Smooth muscle cell (in vitro differentiated cells): ENCODE measurements around the gene ERP44. TPM values are rescaled to one million over a fixed set of nuclear protein-coding genes. Genes with fewer than 3 reads are reported as not detected.
A peak's percentile ranks its signal among the peaks of the same experiment; 100 is the strongest.

Experiments used
- DNase-seq: peaks from one replicate; lab custom pipeline; 2025; ENCODE audit not compliant: unreplicated experiment; lab: John Stamatoyannopoulos, UW
- H2AFZ ChIP-seq: fragments of 200-600 bp; sonication (generic); 2 replicates; pipeline ENCODE4 v1.6.0; 2016; ENCODE audit warnings: antibody characterized with exemption, low read depth, mild to moderate bottlenecking
- H3F3A ChIP-seq: fragments of 200-600 bp; sonication (generic); 2 replicates; pipeline ENCODE4 v1.6.0; 2017; ENCODE audit warnings: antibody characterized with exemption, low read depth
- H3K27ac ChIP-seq: fragments of 200-600 bp; sonication (generic); 2 replicates; pipeline ENCODE4 v1.5.1; 2016; ENCODE audit warnings: low read depth, mild to moderate bottlenecking
- H3K27me3 ChIP-seq: fragments of 200-600 bp; sonication (generic); 2 replicates; pipeline ENCODE4 v1.6.1; 2016; ENCODE audit warnings: low read depth, mild to moderate bottlenecking
- H3K36me3 ChIP-seq: fragments of 200-600 bp; sonication (generic); 2 replicates; pipeline ENCODE4 v1.5.1; 2016; ENCODE audit warnings: low read depth
- H3K4me1 ChIP-seq: fragments of 200-600 bp; sonication (generic); 2 replicates; pipeline ENCODE4 v1.5.1; 2016; ENCODE audit warnings: low read depth
- H3K4me2 ChIP-seq: fragments of 200-600 bp; sonication (generic); 2 replicates; pipeline ENCODE4 v1.6.0; 2016; ENCODE audit warnings: mild to moderate bottlenecking
- H3K4me3 ChIP-seq: fragments of 200-600 bp; sonication (generic); 2 replicates; pipeline ENCODE4 v1.5.1; 2016; ENCODE audit warnings: mild to moderate bottlenecking
- H3K79me2 ChIP-seq: fragments of 200-600 bp; sonication (generic); 2 replicates; pipeline ENCODE4 v1.6.0; 2016; ENCODE audit warnings: low read depth, mild to moderate bottlenecking
- H3K9ac ChIP-seq: fragments of 200-600 bp; sonication (generic); 2 replicates; pipeline ENCODE4 v1.6.0; 2016; ENCODE audit warnings: low read depth
- H3K9me3 ChIP-seq: fragments of 200-600 bp; sonication (generic); replicated peaks from 2 replicates; pipeline ENCODE4 v1.5.1; 2016; ENCODE audit warnings: low read depth
- H4K20me1 ChIP-seq: fragments of 200-600 bp; sonication (generic); 2 replicates; pipeline ENCODE4 v1.6.0; 2016; ENCODE audit warnings: low read depth
- CTCF ChIP-seq: fragments of 200-600 bp; sonication (generic); IDR thresholded peaks from 2 replicates; pipeline ENCODE4 v1.5.1; 2017; ENCODE audit warnings: borderline replicate concordance, mild to moderate bottlenecking, antibody characterized with exemption; ENCODE audit not compliant: insufficient read depth, poor library complexity, severe bottlenecking
- WGBS: methylation state at CpG from one replicate; pipeline ENCODE4 v1.1.7; 2016; ENCODE audit warnings: low lambda C conversion rate; 5-methylcytosine and 5-hydroxymethylcytosine counted together
- polyA plus RNA-seq: library from polyadenylated mRNA; unstranded; fragments of >200 nt; fragmentation: Nextera tagmentation; extraction: Ambion mirVana; gene quantifications from 2 replicates; pipeline ENCODE4 v1.2.1, GENCODE V29; 2016
- total RNA-seq: library from RNA; depleted of rRNA; stranded (reverse); fragments of >200 nt; gene quantifications from 2 replicates; pipeline ENCODE4 v1.2.3, GENCODE V29; 2014

Gene ERP44
- total and polyA plus RNA-seq, 2 experiments from 2014 or later: 32.0 to 38.5 TPM

- no peak overlapping the region for H2AFZ ChIP-seq
- no peak overlapping the region for H3K9ac ChIP-seq
- H3K27me3 ChIP-seq: no peaks in the 10 kb centered on the region
- H3K4me2 ChIP-seq: no peak overlapping the region
- 96% methylated on average over 2 of the region's 2 CpGs for WGBS
- no peaks in the 10 kb centered on the region for H3F3A ChIP-seq
- peaks cover 37% of the 10 kb centered on the region for H4K20me1 ChIP-seq
- DNase-seq: no peak
- H3K4me1 ChIP-seq: peaks cover 4% of the 10 kb centered on the region
- peaks cover 16% of the 10 kb centered on the region for H3K36me3 ChIP-seq
- H3K9me3 ChIP-seq: no peaks in the 10 kb centered on the region
- H3K4me3 ChIP-seq: no peak overlapping the region
- no peak overlapping the region for H3K27ac ChIP-seq
- H3K79me2 ChIP-seq: no peaks in the 10 kb centered on the region
- no peak for TF ChIP-seq CTCF
These were observed 7.8 kb upstream of the ERP44 start for GRCh38 chr9:100106616-100107015.

- H2AFZ ChIP-seq: no peak overlapping the region
- H3F3A ChIP-seq: no peaks in the 10 kb centered on the region
- peaks cover 2% of the 10 kb centered on the region for H3K4me1 ChIP-seq
- H3K4me2 ChIP-seq: no peak overlapping the region
- H3K27me3 ChIP-seq: no peaks in the 10 kb centered on the region
- H3K27ac ChIP-seq: no peak overlapping the region
- DNase-seq: no peak
- peaks cover 32% of the 10 kb centered on the region for H4K20me1 ChIP-seq
- H3K9ac ChIP-seq: no peak overlapping the region
- no peak for TF ChIP-seq CTCF
- peaks cover 16% of the 10 kb centered on the region for H3K36me3 ChIP-seq
- H3K79me2 ChIP-seq: no peaks in the 10 kb centered on the region
- H3K9me3 ChIP-seq: no peaks in the 10 kb centered on the region
- H3K4me3 ChIP-seq: no peak overlapping the region
- WGBS: 0% methylated on average over 1 of the region's 1 CpG
These were observed 7.1 kb upstream of the ERP44 start for GRCh38 chr9:100105861-100106260.

GRCh38 chr9:100104314-100104713 is 5.5 kb upstream of the ERP44 start:
- Histone ChIP-seq H3F3A (no peaks in the 10 kb centered on the region), H3K4me2 (no peak overlapping the region), H3K9me3 (no peaks in the 10 kb centered on the region), H2AFZ (no peak overlapping the region), H3K27me3 (no peaks in the 10 kb centered on the region), H4K20me1 (peaks cover 17% of the 10 kb centered on the region), H3K4me1 (peaks cover 7% of the 10 kb centered on the region), H3K4me3 (no peak overlapping the region), H3K27ac (peak overlapping the region; percentile 73), H3K36me3 (peaks cover 16% of the 10 kb centered on the region), H3K79me2 (peaks cover 7% of the 10 kb centered on the region), H3K9ac (peak overlapping the region; percentile 12)
- WGBS: 87% methylated on average over 4 of the region's 4 CpGs
- no peak for DNase-seq
- no peak for TF ChIP-seq CTCF

GRCh38 chr9:100101608-100102007 is 2.8 kb upstream of the ERP44 start:
- H3K4me3 ChIP-seq: no peak overlapping the region

More at GRCh38 chr9:100101608-100102007, 2.8 kb upstream of the ERP44 start:
- Histone ChIP-seq H3F3A (no peaks in the 10 kb centered on the region), H3K4me1 (peaks cover 15% of the 10 kb centered on the region), H3K36me3 (peaks cover 6% of the 10 kb centered on the region), H3K4me2 (no peak overlapping the region), H3K9me3 (no peaks in the 10 kb centered on the region), H4K20me1 (peaks cover 14% of the 10 kb centered on the region), H3K27ac (no peak overlapping the region), H3K79me2 (peaks cover 24% of the 10 kb centered on the region), H3K27me3 (no peaks in the 10 kb centered on the region), H3K9ac (no peak overlapping the region), H2AFZ (no peak overlapping the region)
- no peak for DNase-seq
- 91% methylated on average over 6 of the region's 6 CpGs for WGBS
- TF ChIP-seq CTCF: no peak
